HepG2 (cell line): ENCODE data around the gene NAALADL1. TPM values are rescaled to one million over a fixed set of nuclear protein-coding genes. Genes with fewer than 3 reads are reported as not detected.

Experiments used
- ATAC-seq: fragments of 200-7000 bp; cut with Tn5 transposase; 3 replicates; pipeline ENCODE4 v1.9.1; 2020; ENCODE audit warnings: mild to moderate bottlenecking, moderate library complexity
- BruUV-seq: library from RNA; stranded (reverse); fragments of 400-500 nt; replicated peaks from 2 replicates; lab custom pipeline; 2021; lab: Mats Ljungman, UMichigan
- CTCF ChIA-PET: fragments of 300-600 bp; formaldehyde crosslinking; extraction: SDS; loops from one replicate; lab custom pipeline; 2021; ENCODE audit warnings: low total read pairs, inconsistent platforms, low intra/inter-chr PET ratio; lab: Yijun Ruan, JAX
- POLR2A ChIA-PET: fragments of 350-600 bp; sonication (Branson Sonifier 250); formaldehyde crosslinking; loops from one replicate; lab custom pipeline; 2020; ENCODE audit warnings: antibody characterized with exemption, inconsistent platforms; lab: Yijun Ruan, JAX
- DNase-seq: peaks from one replicate; pipeline ENCODE4 v3.0.0-alpha.2; 2015; ENCODE audit warnings: low spot score
- FAIRE-seq: peaks from 3 replicates; lab custom pipeline; 2011; peaks lifted over from hg19 to GRCh38; lab: Jason Lieb, UNC
- H2AFZ ChIP-seq: one replicate; pipeline ENCODE4 v1.6.1; 2011; ENCODE audit warnings: low read length, inconsistent platforms
- H3K27ac ChIP-seq: fragments of 300-600 bp; 3 replicates; pipeline ENCODE4 v1.8.0; 2011; ENCODE audit warnings: mixed run types, mild to moderate bottlenecking, mixed read lengths, low read length, inconsistent platforms; ENCODE audit not compliant: insufficient read depth; ENCODE audit errors: extremely low read length
- H3K27me3 ChIP-seq, 2 experiments: fragments of 200-600 bp in 1 of 2; 2 replicates in 1 of 2; 3 replicates in 1 of 2; pipeline versions ENCODE4 v1.6.0 to v1.8.0; 2011; ENCODE audit warnings: low read length in 2 of 2, mild to moderate bottlenecking in 2 of 2, moderate library complexity in 2 of 2, inconsistent platforms in 1 of 2; ENCODE audit not compliant: insufficient read depth in 2 of 2, control insufficient read depth in 1 of 2
- H3K36me3 ChIP-seq, 2 experiments: fragments of 200-600 bp in 1 of 2; replicated peaks in 1 of 2; 2 replicates in 1 of 2; 3 replicates in 1 of 2; pipeline versions ENCODE4 v1.5.1 to v1.8.0; 2011; ENCODE audit warnings: low read length in 2 of 2, inconsistent platforms in 1 of 2; ENCODE audit not compliant: insufficient read depth in 2 of 2, control insufficient read depth in 1 of 2
- H3K4me1 ChIP-seq: 2 replicates; pipeline ENCODE4 v1.5.1; 2012; ENCODE audit warnings: low read length, inconsistent platforms; ENCODE audit not compliant: insufficient read depth
- H3K4me2 ChIP-seq: 2 replicates; pipeline ENCODE4 v1.6.0; 2011; ENCODE audit warnings: low read depth, low read length, inconsistent platforms
- H3K4me3 ChIP-seq, 3 experiments: fragments of 200-600 bp in 1 of 3; sonication (generic), shearing (Covaris generic) in 1 of 3; replicated peaks in 1 of 3; 2 replicates each; pipeline ENCODE4 v1.5.1; 2011 to 2016; ENCODE audit warnings: low read length in 3 of 3, inconsistent platforms in 2 of 3, low read depth in 2 of 3, mild to moderate bottlenecking in 2 of 3, control low read depth in 1 of 3, mixed read lengths in 1 of 3; ENCODE audit not compliant: insufficient read depth in 1 of 3
- H3K79me2 ChIP-seq: one replicate; pipeline ENCODE4 v1.6.1; 2011; ENCODE audit warnings: low read length, inconsistent platforms; ENCODE audit not compliant: insufficient read depth
- H3K9ac ChIP-seq: 2 replicates; pipeline ENCODE4 v1.6.0; 2011; ENCODE audit warnings: mild to moderate bottlenecking, low read depth, low read length, inconsistent platforms; ENCODE audit not compliant: insufficient read depth
- H3K9me3 ChIP-seq: 2 replicates; pipeline ENCODE4 v1.5.1; 2012; ENCODE audit warnings: mild to moderate bottlenecking, low read length
- H4K20me1 ChIP-seq: 2 replicates; pipeline ENCODE4 v1.6.0; 2011; ENCODE audit warnings: inconsistent platforms, mild to moderate bottlenecking, low read length, moderate library complexity; ENCODE audit not compliant: insufficient read depth
- ARID3A ChIP-seq: IDR thresholded peaks from 2 replicates; pipeline ENCODE4 v1.6.1; 2012; ENCODE audit warnings: low read depth, low read length, improper control_type of control experiment
- ELK4 ChIP-seq: sonication (generic); formaldehyde crosslinking; IDR thresholded peaks from 2 replicates; pipeline ENCODE4 v1.9.0; 2021; ENCODE audit warnings: missing genetic modification reagents, borderline replicate concordance
- GABPA ChIP-seq, 2 experiments: IDR thresholded peaks; 2 replicates each; pipeline ENCODE4 v1.6.1; 2011 to 2016; ENCODE audit warnings: low read depth in 2 of 2, low read length in 1 of 2, missing biosample characterization in 1 of 2, missing genetic modification characterization in 1 of 2
- ISX ChIP-seq: sonication (generic); formaldehyde crosslinking; conservative IDR thresholded peaks from 2 replicates; pipeline ENCODE4 v1.5.0; 2020; ENCODE audit warnings: missing genetic modification reagents
- TIGD3 ChIP-seq: sonication (generic); formaldehyde crosslinking; IDR thresholded peaks from 2 replicates; pipeline ENCODE4 v1.5.1; 2020; ENCODE audit warnings: mild to moderate bottlenecking, missing genetic modification reagents, borderline replicate concordance
- ZNF552 ChIP-seq: sonication (generic); formaldehyde crosslinking; IDR thresholded peaks from 2 replicates; pipeline ENCODE4 v1.9.0; 2022; ENCODE audit warnings: missing genetic modification reagents, mild to moderate bottlenecking, borderline replicate concordance
- ZNF619 ChIP-seq: sonication (generic); formaldehyde crosslinking; IDR thresholded peaks from 2 replicates; pipeline ENCODE4 v1.4.0; 2020; ENCODE audit warnings: mild to moderate bottlenecking, missing genetic modification reagents
- ZNF672 ChIP-seq: sonication (generic); formaldehyde crosslinking; IDR thresholded peaks from 2 replicates; pipeline ENCODE4 v1.8.1; 2022; ENCODE audit warnings: missing genetic modification reagents
- ZNF770 ChIP-seq: sonication (generic); formaldehyde crosslinking; IDR thresholded peaks from 2 replicates; pipeline ENCODE4 v1.5.0; 2020; ENCODE audit warnings: mild to moderate bottlenecking, missing genetic modification reagents
- WGBS: methylation state at CpG from one replicate; pipeline ENCODE4 v1.1.6; 2017; ENCODE audit warnings: low lambda C conversion rate; 5-methylcytosine and 5-hydroxymethylcytosine counted together
- in situ Hi-C: cut with HindIII; loops from 2 replicates; pipeline ENCODE4 v1.10.0; 2017; ENCODE audit warnings: low pct_unique_long_range_greater_than_20kb; ENCODE audit not compliant: extremely low pct_ligation_motif_present
- intact Hi-C: fragments of 100-400 bp; cut with micrococcal nuclease; formaldehyde crosslinking; loops from one replicate; pipeline ENCODE4 v1.10.0; 2022; ENCODE audit not compliant: unreplicated experiment
- polyA plus RNA-seq, 8 experiments: library from polyadenylated mRNA; depleted of rRNA in 3 of 8; stranded (reverse) in 7 of 8; unstranded in 1 of 8; fragments of >200 nt; fragmentation: Illumina TruSeq in 4 of 8; extraction: Trizol in 4 of 8; gene quantifications; 2 replicates each; pipeline versions ENCODE4 v1.2.1 to v1.2.3, GENCODE V29; 2011 to 2016; ENCODE audit warnings: low read depth in 4 of 8, missing spikeins in 1 of 8, mixed read lengths in 1 of 8; ENCODE audit not compliant: insufficient read depth in 1 of 8
- total RNA-seq, 5 experiments: library from RNA; depleted of rRNA; stranded (reverse); fragments of >200 nt; fragmentation: Illumina TruSeq; extraction: Trizol; gene quantifications; 2 replicates each; pipeline ENCODE4 v1.2.3, GENCODE V29; 2016; ENCODE audit warnings: low read depth in 1 of 5
- TF ChIP-seq, protein P1 (sequence below): sonication (generic); formaldehyde crosslinking; IDR thresholded peaks from 2 replicates; pipeline ENCODE4 v1.5.1; 2020; ENCODE audit warnings: missing genetic modification reagents, mild to moderate bottlenecking, borderline replicate concordance
- TF ChIP-seq, protein P2 (sequence below): sonication (generic); formaldehyde crosslinking; IDR thresholded peaks from 2 replicates; pipeline ENCODE4 v1.4.0; 2020; ENCODE audit warnings: missing genetic modification reagents

Gene NAALADL1
- total and polyA plus RNA-seq, 2 of the 13 experiments (the other 11 are each of a cell fraction or from before 2014, with no cell fraction given), result 9.3 to 33.9 TPM

GRCh38 chr11:64996710-64997380 is 61.5 kb downstream of the NAALADL1 start, which contains the start of gene BATF2:
TSS of gene BATF2 (minus strand) at chr11:64996971. CDS start at chr11:64996914, 57 bp downstream.
- peak within 1 kb of the TSS; percentile 71 for H3K9ac ChIP-seq
- intact Hi-C loops, result loop anchor here (2.0 to 5.0 kb wide), 4 partner anchors 62 to 150 kb away; partner anchors contain the start of genes ATG2A, GPHA2 and PPP2R5B
- BruUV-seq, result no TSS peak
- 0 out of 2 replicates have a peak, but pooled peaks have one; percentile 25 for TF ChIP-seq ZNF770 (CRISPR knock-in tag)
- no peak for TF ChIP-seq TIGD3 (CRISPR knock-in tag)
- TF ChIP-seq, protein P1, sequence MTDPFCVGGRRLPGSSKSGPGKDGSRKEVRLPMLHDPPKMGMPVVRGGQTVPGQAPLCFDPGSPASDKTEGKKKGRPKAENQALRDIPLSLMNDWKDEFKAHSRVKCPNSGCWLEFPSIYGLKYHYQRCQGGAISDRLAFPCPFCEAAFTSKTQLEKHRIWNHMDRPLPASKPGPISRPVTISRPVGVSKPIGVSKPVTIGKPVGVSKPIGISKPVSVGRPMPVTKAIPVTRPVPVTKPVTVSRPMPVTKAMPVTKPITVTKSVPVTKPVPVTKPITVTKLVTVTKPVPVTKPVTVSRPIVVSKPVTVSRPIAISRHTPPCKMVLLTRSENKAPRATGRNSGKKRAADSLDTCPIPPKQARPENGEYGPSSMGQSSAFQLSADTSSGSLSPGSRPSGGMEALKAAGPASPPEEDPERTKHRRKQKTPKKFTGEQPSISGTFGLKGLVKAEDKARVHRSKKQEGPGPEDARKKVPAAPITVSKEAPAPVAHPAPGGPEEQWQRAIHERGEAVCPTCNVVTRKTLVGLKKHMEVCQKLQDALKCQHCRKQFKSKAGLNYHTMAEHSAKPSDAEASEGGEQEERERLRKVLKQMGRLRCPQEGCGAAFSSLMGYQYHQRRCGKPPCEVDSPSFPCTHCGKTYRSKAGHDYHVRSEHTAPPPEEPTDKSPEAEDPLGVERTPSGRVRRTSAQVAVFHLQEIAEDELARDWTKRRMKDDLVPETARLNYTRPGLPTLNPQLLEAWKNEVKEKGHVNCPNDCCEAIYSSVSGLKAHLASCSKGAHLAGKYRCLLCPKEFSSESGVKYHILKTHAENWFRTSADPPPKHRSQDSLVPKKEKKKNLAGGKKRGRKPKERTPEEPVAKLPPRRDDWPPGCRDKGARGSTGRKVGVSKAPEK, result no peak
- TF ChIP-seq ISX, result no peak
- TF ChIP-seq ZNF552, result no peak
- TF ChIP-seq ARID3A, result no peak
- no peak for TF ChIP-seq ELK4
- TF ChIP-seq ZNF672 (CRISPR knock-in tag), result no peak
- no peak for TF ChIP-seq ZNF619
- TF ChIP-seq, protein P2, sequence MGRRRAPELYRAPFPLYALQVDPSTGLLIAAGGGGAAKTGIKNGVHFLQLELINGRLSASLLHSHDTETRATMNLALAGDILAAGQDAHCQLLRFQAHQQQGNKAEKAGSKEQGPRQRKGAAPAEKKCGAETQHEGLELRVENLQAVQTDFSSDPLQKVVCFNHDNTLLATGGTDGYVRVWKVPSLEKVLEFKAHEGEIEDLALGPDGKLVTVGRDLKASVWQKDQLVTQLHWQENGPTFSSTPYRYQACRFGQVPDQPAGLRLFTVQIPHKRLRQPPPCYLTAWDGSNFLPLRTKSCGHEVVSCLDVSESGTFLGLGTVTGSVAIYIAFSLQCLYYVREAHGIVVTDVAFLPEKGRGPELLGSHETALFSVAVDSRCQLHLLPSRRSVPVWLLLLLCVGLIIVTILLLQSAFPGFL (CRISPR knock-in tag), result no peak
- no peak for TF ChIP-seq GABPA (IDR thresholded peaks at IDR 0.05; ENCODE audit: low read depth, low read length)
- TF ChIP-seq GABPA (CRISPR knock-in tag; IDR thresholded peaks at IDR 0.05; ENCODE audit: low read depth), result peak; percentile 83

More at GRCh38 chr11:64996710-64997380, 61.5 kb downstream of the NAALADL1 start, which contains the start of gene BATF2:
- Histone ChIP-seq H3K27me3 (no peaks in the 10 kb centered on the region; a peak in 1 of 5 replicates), H3K9me3 (no peaks in the 10 kb centered on the region), H3K27ac (peak within 1 kb of the TSS; percentile 56), H3K4me3 (peak within 1 kb of the TSS; percentile 53 to 81 (median 60)), H2AFZ (peak within 1 kb of the TSS; percentile 80), H4K20me1 (no peaks in the 10 kb centered on the region), H3K79me2 (no peaks in the 10 kb centered on the region), H3K4me2 (peak within 1 kb of the TSS; percentile 95), H3K36me3 (no peaks in the 10 kb centered on the region; a peak in 1 of 5 replicates), H3K4me1 (peaks cover 58% of the 10 kb centered on the region)
- WGBS, result 0% methylated on average over 8 of the region's 9 CpGs
- ATAC-seq (peak; percentile 85), FAIRE-seq (peak; percentile 93), DNase-seq (peak; percentile 94)
- ChIA-PET POLR2A (interaction anchor here (0.6 to 4.0 kb wide), 19 partner anchors 9 to 421 kb away, joined by 3 to 42 read pairs (median 4); partner anchors contain the start of genes ARL2, FAU, GPHA2 and MRPL49), CTCF (interaction anchor here (1.0 kb wide), 1 partner anchor 17 kb away, joined by 3 read pairs; the partner anchor contains the start of gene ARL2)
- in situ Hi-C loops, result no loop called here
